CD4-positive, CD25-positive, alpha-beta regulatory T cell (primary cell): ENCODE data around the gene DBNDD1. TPM values are rescaled to one million over a fixed set of nuclear protein-coding genes. Genes with fewer than 3 reads are reported as not detected.

Experiments
- ATAC-seq, 2 donors: fragments of 150-1000 bp; cut with Tn5 transposase; one replicate each; pipeline ENCODE4 v1.10.0; 2021; ENCODE audit warnings: low read depth in 2 of 2, moderate number of reproducible peaks in 2 of 2, moderate library complexity in 1 of 2
- DNase-seq, 3 donors: peaks; one replicate each; pipeline versions ENCODE4 v3.0.0 to v3.0.0-alpha.2; 2012 to 2022; ENCODE audit warnings: mixed read lengths in 1 of 3
- H3K27ac ChIP-seq: one replicate; pipeline ENCODE4 v1.7.0; 2013; ENCODE audit warnings: mild to moderate bottlenecking, low read length; ENCODE audit not compliant: insufficient read depth, poor library complexity, severe bottlenecking
- H3K27me3 ChIP-seq: one replicate; pipeline ENCODE4 v1.7.0; 2013; ENCODE audit warnings: low read length; ENCODE audit not compliant: control insufficient read depth, insufficient read depth
- H3K36me3 ChIP-seq: one replicate; pipeline ENCODE4 v1.7.0; 2013; ENCODE audit warnings: mild to moderate bottlenecking, low read length, moderate library complexity; ENCODE audit not compliant: control insufficient read depth, insufficient read depth
- H3K4me1 ChIP-seq: 2 replicates; pipeline ENCODE4 v1.7.0; 2013; ENCODE audit warnings: mild to moderate bottlenecking, low read length; ENCODE audit not compliant: insufficient read depth, control insufficient read depth, poor library complexity, severe bottlenecking
- H3K4me3 ChIP-seq: one replicate; pipeline ENCODE4 v1.7.0; 2013; ENCODE audit warnings: low read depth, mild to moderate bottlenecking, low read length, moderate library complexity
- H3K9me3 ChIP-seq, 2 experiments: 1 replicate in 1 of 2; 2 replicates in 1 of 2; pipeline ENCODE4 v1.7.0; 2013; ENCODE audit warnings: low read length in 2 of 2, mild to moderate bottlenecking in 1 of 2, moderate library complexity in 1 of 2; ENCODE audit not compliant: control insufficient read depth in 2 of 2
- H3K27ac Mint-ChIP-seq, 3 donors: one replicate each; pipeline ENCODE4 v1.8.0; 2020 to 2022; ENCODE audit warnings: mild to moderate bottlenecking in 3 of 3, mixed read lengths in 3 of 3, moderate library complexity in 2 of 3
- H3K27me3 Mint-ChIP-seq: one replicate; pipeline ENCODE4 v1.8.0; 2022; ENCODE audit warnings: mild to moderate bottlenecking, mixed read lengths
- H3K36me3 Mint-ChIP-seq: one replicate; pipeline ENCODE4 v1.8.0; 2020; ENCODE audit warnings: mixed read lengths
- H3K4me1 Mint-ChIP-seq, 4 donors: one replicate each; pipeline ENCODE4 v1.8.0; 2020 to 2022; ENCODE audit warnings: mixed read lengths in 4 of 4, mild to moderate bottlenecking in 1 of 4
- H3K4me3 Mint-ChIP-seq, 4 donors: one replicate each; pipeline ENCODE4 v1.8.0; 2020 to 2022; ENCODE audit warnings: mild to moderate bottlenecking in 4 of 4, mixed read lengths in 4 of 4, moderate library complexity in 3 of 4
- H3K9me3 Mint-ChIP-seq, 7 donors: one replicate each; pipeline ENCODE4 v1.8.0; 2020 to 2022; ENCODE audit warnings: mixed read lengths in 7 of 7, mild to moderate bottlenecking in 3 of 7, moderate library complexity in 2 of 7
- polyA plus RNA-seq, 4 donors: library from polyadenylated mRNA; unstranded; fragments of 300-500 nt; fragmentation: Illumina TruSeq; gene quantifications; one replicate each; pipeline ENCODE4 v1.2.3, GENCODE V29; 2021
- total RNA-seq: library from RNA; stranded (reverse); gene quantifications from one replicate; pipeline ENCODE4 v1.2.3, GENCODE V29; 2022

DBNDD1 gene
- total and polyA plus RNA-seq, 5 donors from 2014 or later, result 1.1 to 7.8 (median 4.3) TPM

DNA sequence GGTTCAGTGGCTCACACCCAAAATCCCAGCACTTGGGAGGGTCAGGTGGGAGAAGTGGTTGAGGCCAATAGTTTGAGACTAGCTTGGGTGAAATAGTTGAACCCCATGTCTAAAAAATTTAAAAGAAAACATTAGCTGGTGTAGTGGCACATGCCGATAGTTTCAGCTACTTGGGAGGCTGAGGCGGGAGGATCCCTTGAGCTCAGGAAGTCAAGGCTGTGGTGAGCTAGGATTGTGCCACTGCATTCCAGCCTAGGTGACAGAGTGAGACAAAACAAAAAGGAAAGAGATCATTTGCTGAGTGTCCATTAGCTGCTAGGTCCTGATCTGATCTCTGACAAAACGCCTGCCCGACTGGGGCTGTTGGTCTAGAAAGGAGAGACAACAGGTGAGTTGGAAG is 14.1 kb upstream of the DBNDD1 start:
- peak overlapping the region in 1 of 3 donors; percentile 6 for H3K27ac Mint-ChIP-seq
- Histone ChIP-seq H3K36me3 (peaks cover 2% of the 10 kb centered on the region), H3K27me3 (no peaks in the 10 kb centered on the region), H3K9me3 (no peaks in the 10 kb centered on the region), H3K4me1 (no peaks in the 10 kb centered on the region), H3K4me3 (no peak overlapping the region), H3K27ac (no peak overlapping the region)
- DNase-seq, result no peak
- no peak for ATAC-seq
- no peak overlapping the region for H3K4me3 Mint-ChIP-seq
- H3K4me1 Mint-ChIP-seq, result peaks cover 0 to 4% (median 0%) of the 10 kb centered on the region in 4 donors
- no peaks in the 10 kb centered on the region for H3K9me3 Mint-ChIP-seq
- H3K36me3 Mint-ChIP-seq, result peaks cover 28% of the 10 kb centered on the region
- H3K27me3 Mint-ChIP-seq, result no peaks in the 10 kb centered on the region

DNA sequence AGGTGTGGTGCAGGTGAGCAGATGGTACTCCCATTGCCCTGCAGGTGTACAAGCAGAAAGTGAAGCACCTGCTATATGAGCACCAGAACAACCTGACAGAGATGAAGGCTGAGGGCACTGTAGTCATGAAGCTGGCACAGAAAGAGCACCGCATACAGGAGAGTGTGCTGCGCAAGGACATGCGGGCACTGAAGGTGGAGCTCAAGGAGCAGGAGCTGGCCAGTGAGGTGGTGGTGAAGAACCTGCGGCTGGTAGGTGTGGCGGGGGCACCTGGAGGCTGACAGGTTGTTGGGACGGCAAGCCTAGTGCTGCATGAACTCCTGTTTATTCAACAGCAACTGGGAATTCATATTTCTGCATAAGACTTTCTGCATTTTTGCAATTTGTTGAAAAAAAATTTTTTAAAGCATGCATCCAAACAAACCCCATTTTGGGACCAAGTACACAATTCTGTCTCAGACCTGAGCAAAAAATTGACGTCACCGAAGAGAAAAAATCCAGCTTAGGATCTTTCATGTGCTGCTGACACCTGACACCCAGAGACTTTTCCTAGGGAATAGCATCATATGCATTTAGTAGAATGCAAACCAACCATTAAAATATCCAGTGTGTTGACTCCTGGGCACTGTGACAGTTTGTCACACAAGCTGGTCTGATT is 13.5 kb upstream of the DBNDD1 start:
- Mint-ChIP-seq H3K36me3 (peaks cover 28% of the 10 kb centered on the region), H3K4me1 (peaks cover 0 to 5% (median 0%) of the 10 kb centered on the region in 4 donors), H3K27ac (no peak overlapping the region), H3K9me3 (no peaks in the 10 kb centered on the region), H3K27me3 (no peaks in the 10 kb centered on the region), H3K4me3 (no peak overlapping the region)
- Histone ChIP-seq H3K9me3 (no peaks in the 10 kb centered on the region), H3K4me1 (no peaks in the 10 kb centered on the region), H3K27ac (no peak overlapping the region), H3K36me3 (peaks cover 2% of the 10 kb centered on the region), H3K4me3 (no peak overlapping the region), H3K27me3 (no peaks in the 10 kb centered on the region)
- ATAC-seq, result no peak
- DNase-seq, result no peak

DNA sequence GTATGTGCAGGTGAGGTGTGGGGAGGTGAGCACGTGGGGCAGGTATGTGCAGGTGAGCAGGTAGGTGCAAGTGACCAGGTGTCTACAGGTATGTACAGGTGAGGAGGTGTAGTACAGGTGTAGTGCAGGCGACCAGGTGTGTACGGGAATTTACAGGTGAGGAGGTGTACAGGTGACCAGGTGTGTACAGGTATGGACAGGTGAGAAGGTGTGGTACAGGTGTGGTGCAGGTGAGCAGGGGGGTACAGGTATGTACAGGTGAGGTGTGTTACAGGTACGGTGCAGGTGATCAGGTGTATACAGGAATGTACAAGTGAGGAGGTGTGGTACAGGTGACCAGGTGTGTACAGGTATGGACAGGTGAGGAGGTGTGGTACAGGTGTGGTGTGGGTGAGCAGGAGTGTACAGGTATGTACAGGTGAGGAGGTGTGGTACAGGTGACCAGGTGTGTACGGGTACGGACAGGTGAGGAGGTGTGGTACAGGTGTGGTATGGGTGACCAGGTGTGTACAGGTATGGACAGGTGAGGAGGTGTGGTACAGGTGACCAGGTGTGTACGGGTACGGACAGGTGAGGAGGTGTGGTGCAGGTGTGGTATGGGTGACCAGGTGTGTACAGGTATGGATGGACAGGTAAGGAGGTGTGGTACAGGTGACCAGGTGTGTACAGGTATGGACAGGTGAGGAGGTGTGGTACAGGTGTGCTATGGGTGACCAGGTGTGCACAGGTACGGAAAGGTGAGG is 12.8 kb upstream of the DBNDD1 start:
- Histone ChIP-seq H3K4me3 (no peak overlapping the region), H3K4me1 (no peaks in the 10 kb centered on the region), H3K9me3 (no peaks in the 10 kb centered on the region), H3K36me3 (peaks cover 2% of the 10 kb centered on the region), H3K27me3 (no peaks in the 10 kb centered on the region), H3K27ac (no peak overlapping the region)
- Mint-ChIP-seq H3K36me3 (peaks cover 27% of the 10 kb centered on the region), H3K4me1 (peaks cover 0 to 5% (median 0%) of the 10 kb centered on the region in 4 donors), H3K27ac (peak overlapping the region in 1 of 3 donors; percentile 65), H3K4me3 (no peak overlapping the region), H3K27me3 (no peaks in the 10 kb centered on the region), H3K9me3 (no peaks in the 10 kb centered on the region)
- ATAC-seq (no peak), DNase-seq (no peak)

DNA sequence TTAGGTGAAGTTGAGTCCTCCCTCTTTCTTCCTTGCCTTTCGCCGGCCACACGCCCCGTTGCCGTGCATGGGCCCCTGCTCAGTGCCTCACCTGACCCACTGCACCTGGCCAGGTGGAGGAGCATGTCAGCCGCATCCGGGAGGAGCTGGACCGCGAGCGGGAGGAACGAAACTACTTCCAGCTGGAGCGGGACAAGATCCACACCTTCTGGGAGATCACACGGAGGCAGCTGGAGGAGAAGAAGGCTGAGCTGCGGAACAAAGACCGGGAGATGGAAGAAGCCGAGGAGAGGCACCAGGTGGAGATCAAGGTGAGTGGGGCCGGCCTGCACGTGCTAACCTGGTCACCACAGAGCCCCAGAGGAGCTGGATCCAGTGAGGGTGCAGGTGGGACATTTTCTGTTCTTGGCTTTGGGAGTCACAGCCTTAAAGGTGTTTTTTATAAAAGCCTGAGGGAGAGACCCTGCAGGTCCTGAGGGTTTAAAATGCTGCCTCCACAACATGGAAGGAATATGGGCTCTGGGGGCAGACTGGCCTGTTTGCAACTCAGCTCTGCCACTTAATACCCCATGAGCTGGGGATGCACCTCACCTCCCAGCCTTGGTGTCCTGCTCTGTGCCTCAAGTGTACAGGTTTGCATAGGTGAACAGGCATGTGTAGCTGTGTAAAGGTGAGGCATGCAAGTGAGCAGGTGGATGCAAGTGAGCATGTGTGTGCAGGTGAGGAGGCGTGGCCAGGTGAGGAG is 12.1 kb upstream of the DBNDD1 start:
- H3K27ac Mint-ChIP-seq, result peak overlapping the region in 1 of 3 donors; percentile 65
- Histone ChIP-seq H3K4me3 (no peak overlapping the region), H3K36me3 (peaks cover 2% of the 10 kb centered on the region), H3K27ac (no peak overlapping the region), H3K27me3 (no peaks in the 10 kb centered on the region), H3K9me3 (no peaks in the 10 kb centered on the region), H3K4me1 (no peaks in the 10 kb centered on the region)
- H3K36me3 Mint-ChIP-seq, result peaks cover 20% of the 10 kb centered on the region
- no peaks in the 10 kb centered on the region for H3K27me3 Mint-ChIP-seq
- ATAC-seq (no peak), DNase-seq (no peak)
- peaks cover 0 to 5% (median under 1%) of the 10 kb centered on the region in 4 donors for H3K4me1 Mint-ChIP-seq
- no peak overlapping the region for H3K4me3 Mint-ChIP-seq
- H3K9me3 Mint-ChIP-seq, result no peaks in the 10 kb centered on the region

DNA sequence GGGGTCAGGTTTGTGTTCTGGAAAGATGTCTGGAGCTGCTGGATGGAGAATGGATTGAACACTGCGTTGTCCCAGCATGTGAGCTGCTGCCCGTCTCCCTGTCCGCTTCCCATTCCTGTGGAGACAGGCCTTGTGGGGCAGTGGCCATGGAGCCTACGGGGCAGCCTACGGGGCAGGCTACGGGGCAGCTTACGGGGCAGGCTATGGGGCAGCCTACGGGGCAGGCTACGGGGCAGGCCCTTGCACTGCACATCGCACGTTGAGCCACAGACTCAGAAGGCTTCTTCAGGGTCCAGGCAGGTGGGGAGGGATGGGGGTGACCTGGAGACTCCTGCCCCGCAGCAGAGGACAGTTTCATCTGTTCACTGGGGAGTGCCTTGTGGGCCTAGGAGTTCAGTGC is 9.7 kb upstream of the DBNDD1 start:
- peaks cover 2% of the 10 kb centered on the region for H3K36me3 ChIP-seq
- H3K27me3 Mint-ChIP-seq, result no peaks in the 10 kb centered on the region
- peaks cover 14% of the 10 kb centered on the region for H3K36me3 Mint-ChIP-seq
- no peaks in the 10 kb centered on the region for H3K27me3 ChIP-seq
- H3K4me3 Mint-ChIP-seq, result no peak overlapping the region
- no peak overlapping the region for H3K27ac ChIP-seq
- no peaks in the 10 kb centered on the region for H3K9me3 ChIP-seq
- ATAC-seq (no peak), DNase-seq (no peak)
- H3K4me3 ChIP-seq, result no peak overlapping the region
- no peaks in the 10 kb centered on the region for H3K9me3 Mint-ChIP-seq
- H3K4me1 Mint-ChIP-seq, result peaks cover 0 to 10% (median 3%) of the 10 kb centered on the region in 4 donors
- no peak overlapping the region for H3K27ac Mint-ChIP-seq
- no peaks in the 10 kb centered on the region for H3K4me1 ChIP-seq

DNA sequence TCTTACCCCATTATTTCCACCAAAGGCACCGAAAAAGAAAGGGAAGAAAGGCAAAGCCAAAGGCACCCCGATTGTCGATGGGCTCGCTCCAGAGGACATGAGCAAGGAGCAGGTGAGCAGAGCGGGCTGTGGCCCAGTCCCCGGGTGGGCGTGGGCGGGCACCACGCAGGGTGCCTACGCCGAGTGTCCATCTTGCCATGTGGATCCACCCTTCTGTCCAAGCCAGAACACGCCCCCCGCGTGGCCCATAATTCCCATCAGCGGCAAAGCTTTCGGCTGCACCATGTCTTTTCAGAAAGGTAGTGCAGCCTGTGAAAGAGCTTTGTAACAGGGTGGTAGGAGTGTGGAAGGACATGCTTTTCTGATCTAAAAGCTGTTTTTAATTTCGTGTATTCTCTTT is 8.4 kb upstream of the DBNDD1 start:
- Mint-ChIP-seq H3K36me3 (peaks cover 11% of the 10 kb centered on the region), H3K4me1 (peaks cover 0 to 12% (median 5%) of the 10 kb centered on the region in 4 donors), H3K4me3 (no peak overlapping the region), H3K27me3 (no peaks in the 10 kb centered on the region), H3K27ac (peak overlapping the region in 1 of 3 donors; percentile 56), H3K9me3 (no peaks in the 10 kb centered on the region)
- H3K27ac ChIP-seq, result no peak overlapping the region
- DNase-seq, result no peak
- no peak for ATAC-seq
- peaks cover 5% of the 10 kb centered on the region for H3K4me1 ChIP-seq
- no peaks in the 10 kb centered on the region for H3K27me3 ChIP-seq
- H3K9me3 ChIP-seq, result no peaks in the 10 kb centered on the region
- no peak overlapping the region for H3K4me3 ChIP-seq
- H3K36me3 ChIP-seq, result peaks cover 1% of the 10 kb centered on the region

DNA sequence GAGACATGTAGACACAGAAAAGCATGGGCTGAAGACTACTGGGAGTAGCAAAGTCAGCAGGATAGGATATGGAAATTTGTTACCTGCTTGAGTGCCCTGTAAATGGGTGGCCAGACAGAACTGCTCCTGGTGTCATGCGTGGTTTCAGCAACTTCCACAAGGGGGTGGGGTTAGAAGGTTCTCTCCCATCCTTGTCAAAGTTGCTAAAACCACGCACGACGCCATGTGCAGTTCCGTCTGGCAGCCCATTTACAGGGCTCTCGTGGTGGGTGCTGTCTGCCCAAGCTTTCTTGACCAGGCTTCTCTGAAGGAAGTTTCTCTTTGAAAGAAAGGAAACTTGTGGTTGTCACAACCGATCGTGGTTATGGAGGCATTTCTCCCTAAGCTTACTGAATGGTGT is 6.9 kb upstream of the DBNDD1 start:
- Histone ChIP-seq H3K4me3 (no peak overlapping the region), H3K27me3 (no peaks in the 10 kb centered on the region), H3K9me3 (no peaks in the 10 kb centered on the region), H3K4me1 (peaks cover 11% of the 10 kb centered on the region), H3K36me3 (no peaks in the 10 kb centered on the region), H3K27ac (no peak overlapping the region)
- H3K4me1 Mint-ChIP-seq, result peaks cover 4 to 24% (median 12%) of the 10 kb centered on the region in 4 donors
- peaks cover 8% of the 10 kb centered on the region for H3K27me3 Mint-ChIP-seq
- ATAC-seq, result no peak
- no peak overlapping the region for H3K4me3 Mint-ChIP-seq
- DNase-seq, result no peak
- no peak overlapping the region for H3K27ac Mint-ChIP-seq
- H3K36me3 Mint-ChIP-seq, result no peaks in the 10 kb centered on the region
- H3K9me3 Mint-ChIP-seq, result no peaks in the 10 kb centered on the region
